Lung (tissue), 12 donors: ENCODE measurements around the gene OR1D2. TPM values are rescaled to one million over a fixed set of nuclear protein-coding genes. Genes with fewer than 3 reads are reported as not detected.
"Not testable (repeated sequence)": the region's sequence is repeated elsewhere in the genome, so short reads cannot be mapped to it uniquely, and the experiment has no call there.

Source experiments
- ATAC-seq: fragments of 200-7000 bp; cut with Tn5 transposase; one replicate; pipeline ENCODE4 v1.9.1; 2020; ENCODE audit warnings: moderate number of reproducible peaks; ENCODE audit not compliant: insufficient read depth, low FRiP score
- DNase-seq, 3 donors: peaks; one replicate each; pipeline ENCODE4 v3.0.0-alpha.2; 2013 to 2017
- H3K27ac ChIP-seq, 2 donors: one replicate each; pipeline ENCODE4 v1.5.1; 2013; ENCODE audit warnings: mild to moderate bottlenecking in 2 of 2, moderate library complexity in 2 of 2, control low read depth in 1 of 2, inconsistent platforms in 1 of 2, low read depth in 1 of 2, low read length in 1 of 2
- H3K27me3 ChIP-seq, 3 donors: one replicate each; pipeline ENCODE4 v1.5.1; 2013; ENCODE audit warnings: low read length in 2 of 3; ENCODE audit not compliant: control insufficient read depth in 3 of 3, insufficient read depth in 3 of 3
- H3K36me3 ChIP-seq, 4 donors: one replicate each; pipeline ENCODE4 v1.5.1; 2013; ENCODE audit warnings: low read length in 4 of 4, mild to moderate bottlenecking in 1 of 4, moderate library complexity in 1 of 4; ENCODE audit not compliant: control insufficient read depth in 4 of 4, insufficient read depth in 4 of 4
- H3K4me1 ChIP-seq, 5 donors: one replicate each; pipeline ENCODE4 v1.5.1; 2013; ENCODE audit warnings: low read length in 5 of 5, mild to moderate bottlenecking in 2 of 5, moderate library complexity in 1 of 5; ENCODE audit not compliant: control insufficient read depth in 5 of 5, insufficient read depth in 5 of 5
- H3K4me3 ChIP-seq: one replicate; pipeline ENCODE4 v1.5.1; 2013; ENCODE audit warnings: mild to moderate bottlenecking, control low read depth, moderate library complexity
- H3K9ac ChIP-seq, 2 donors: one replicate each; pipeline ENCODE4 v1.5.1; 2013; ENCODE audit warnings: low read length in 2 of 2, control low read depth in 1 of 2; ENCODE audit not compliant: insufficient read depth in 1 of 2
- H3K9me3 ChIP-seq, 4 donors: one replicate each; pipeline ENCODE4 v1.5.1; 2013; ENCODE audit warnings: low read length in 3 of 4, mild to moderate bottlenecking in 1 of 4, moderate library complexity in 1 of 4; ENCODE audit not compliant: control insufficient read depth in 4 of 4, insufficient read depth in 3 of 4
- CTCF ChIP-seq: IDR thresholded peaks from 2 replicates; pipeline ENCODE4 v1.5.1; 2012; ENCODE audit warnings: mild to moderate bottlenecking; ENCODE audit errors: control extremely low read depth, extremely low read depth
- WGBS, 2 donors: extraction: QIAGEN DNeasy Blood & Tissue Kit; methylation state at CpG; one replicate each; pipeline ENCODE4 v1.1.7; 2013; 5-methylcytosine and 5-hydroxymethylcytosine counted together
- polyA plus RNA-seq, 2 donors: library from polyadenylated mRNA; stranded (reverse); fragments of 200-250 nt; gene quantifications; one replicate each; pipeline ENCODE4 v1.2.1, GENCODE V29; 2013
- total RNA-seq, 2 donors: library from RNA; depleted of rRNA in 1 of 2; stranded (reverse); fragments of >200 nt in 1 of 2; gene quantifications; one replicate each; pipeline ENCODE4 v1.2.1, GENCODE V29; 2014 to 2021
- donor health status: control.
- donor health status: control.
- donor health status: Bipolar disorder and iron deficiency.
- donor health status: healthy.
- donor health status: DM: yes; HTN: yes; CAD: no.

OR1D2 gene
- total and polyA plus RNA-seq, 4 donors, result not detected

DNA sequence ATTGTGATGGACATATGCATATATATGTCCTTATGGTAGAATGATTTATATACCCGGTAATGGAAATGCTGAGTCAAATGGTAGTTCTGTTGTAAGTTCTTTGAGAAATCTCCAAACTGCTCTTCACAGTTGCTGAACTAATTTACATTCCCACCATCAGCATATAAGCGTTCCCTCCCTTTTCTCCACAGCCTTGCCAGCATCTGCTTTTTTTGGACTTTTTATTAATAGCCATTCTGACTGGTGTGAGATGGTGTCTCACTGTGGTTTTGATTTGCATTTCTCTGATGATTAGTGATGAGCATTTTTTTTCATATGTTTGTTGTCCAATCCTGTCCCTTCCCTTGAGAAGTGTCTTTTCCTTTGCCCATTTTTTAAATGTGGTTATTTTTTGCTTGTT is 49.4 kb downstream of the OR1D2 start:
- not testable (repeated sequence) for H3K9ac ChIP-seq, H3K36me3 ChIP-seq, H3K4me1 ChIP-seq, H3K27ac ChIP-seq, H3K4me3 ChIP-seq, H3K9me3 ChIP-seq, DNase-seq, ATAC-seq, H3K27me3 ChIP-seq
- WGBS, 2 donors, result 94 to 100% methylated on average over 1 of the region's 2 CpGs

DNA sequence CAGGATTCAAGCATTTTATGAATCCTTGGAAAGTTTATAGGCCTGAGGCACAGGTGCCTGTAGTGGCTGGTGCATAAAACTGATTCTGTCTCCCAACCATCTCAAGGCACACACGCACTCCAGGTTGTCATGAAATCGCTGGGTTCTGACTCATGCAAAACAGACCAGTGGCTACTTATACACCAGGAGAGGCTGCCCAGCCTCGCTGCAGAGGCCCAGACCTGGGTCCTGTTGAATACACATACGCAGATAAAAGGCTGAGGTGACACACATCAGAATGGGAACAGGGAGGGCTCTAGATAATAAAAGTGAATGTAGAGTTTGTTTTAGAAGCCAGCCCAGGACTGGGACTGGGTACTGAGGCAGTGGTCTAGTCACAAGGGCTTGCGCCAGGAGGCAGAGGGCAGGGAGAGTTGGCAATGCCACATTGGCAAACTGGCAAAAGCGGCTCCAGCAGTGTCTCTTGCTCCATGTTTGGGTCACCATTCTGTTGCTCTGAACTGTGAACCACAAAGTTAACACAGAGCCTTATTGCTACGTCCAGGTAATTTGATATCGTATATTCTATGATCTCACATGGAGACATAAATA is 54.4 kb downstream of the OR1D2 start:
- Histone ChIP-seq H3K9ac (no peak overlapping the region), H3K4me1 (peaks cover 0 to 5% (median 0%) of the 10 kb centered on the region in 5 donors), H3K4me3 (no peak overlapping the region), H3K27ac (no peak overlapping the region), H3K36me3 (no peaks in the 10 kb centered on the region), H3K9me3 (no peaks in the 10 kb centered on the region), H3K27me3 (no peaks in the 10 kb centered on the region)
- no peak for TF ChIP-seq CTCF
- DNase-seq (no peak), ATAC-seq (no peak)
- WGBS, 2 donors, result 90 to 96% methylated on average over 8 of the region's 8 CpGs

GRCh38 chr17:3048727-3049471 is 55.3 kb downstream of the OR1D2 start:
- H3K9me3 ChIP-seq, result peaks cover 0 to 6% (median 0%) of the 10 kb centered on the region in 4 donors
- peak; percentile 44 for TF ChIP-seq CTCF
- DNase-seq (peak; percentile 98 to 99 (median 99)), ATAC-seq (peak; percentile 99)
- peak overlapping the region; percentile 35 to 62 for H3K27ac ChIP-seq
- H3K9ac ChIP-seq, result peak overlapping the region in 1 of 2 donors; percentile 63
- no peaks in the 10 kb centered on the region for H3K36me3 ChIP-seq
- peak overlapping the region; percentile 33 for H3K4me3 ChIP-seq
- no peaks in the 10 kb centered on the region for H3K27me3 ChIP-seq
- peaks cover 0 to 5% (median 0%) of the 10 kb centered on the region in 5 donors for H3K4me1 ChIP-seq
- WGBS, 2 donors, result 0 to 1% methylated on average over 50 of the region's 50 CpGs

GRCh38 chr17:3046753-3047152 is 57.5 kb downstream of the OR1D2 start:
- DNase-seq, result no peak
- WGBS, 2 donors, result 59 to 87% methylated on average over 3 of the region's 3 CpGs
- no peak for TF ChIP-seq CTCF
- Histone ChIP-seq H3K9me3 (peaks cover 0 to 9% (median 0%) of the 10 kb centered on the region in 4 donors), H3K27ac (no peak overlapping the region), H3K4me3 (no peak overlapping the region), H3K36me3 (no peaks in the 10 kb centered on the region), H3K4me1 (peaks cover 0 to 5% (median 0%) of the 10 kb centered on the region in 5 donors), H3K27me3 (no peaks in the 10 kb centered on the region), H3K9ac (no peak overlapping the region)
- ATAC-seq, result no peak
